Measurements from ENCODE around the gene PJA2. TPM values are rescaled to one million over a fixed set of nuclear protein-coding genes. Genes with fewer than 3 reads are reported as not detected.

PJA2 gene, protein sequence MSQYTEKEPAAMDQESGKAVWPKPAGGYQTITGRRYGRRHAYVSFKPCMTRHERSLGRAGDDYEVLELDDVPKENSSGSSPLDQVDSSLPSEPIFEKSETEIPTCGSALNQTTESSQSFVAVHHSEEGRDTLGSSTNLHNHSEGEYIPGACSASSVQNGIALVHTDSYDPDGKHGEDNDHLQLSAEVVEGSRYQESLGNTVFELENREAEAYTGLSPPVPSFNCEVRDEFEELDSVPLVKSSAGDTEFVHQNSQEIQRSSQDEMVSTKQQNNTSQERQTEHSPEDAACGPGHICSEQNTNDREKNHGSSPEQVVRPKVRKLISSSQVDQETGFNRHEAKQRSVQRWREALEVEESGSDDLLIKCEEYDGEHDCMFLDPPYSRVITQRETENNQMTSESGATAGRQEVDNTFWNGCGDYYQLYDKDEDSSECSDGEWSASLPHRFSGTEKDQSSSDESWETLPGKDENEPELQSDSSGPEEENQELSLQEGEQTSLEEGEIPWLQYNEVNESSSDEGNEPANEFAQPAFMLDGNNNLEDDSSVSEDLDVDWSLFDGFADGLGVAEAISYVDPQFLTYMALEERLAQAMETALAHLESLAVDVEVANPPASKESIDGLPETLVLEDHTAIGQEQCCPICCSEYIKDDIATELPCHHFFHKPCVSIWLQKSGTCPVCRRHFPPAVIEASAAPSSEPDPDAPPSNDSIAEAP
- total RNA-seq = 170 and 175 TPM in 2 replicates

DNA sequence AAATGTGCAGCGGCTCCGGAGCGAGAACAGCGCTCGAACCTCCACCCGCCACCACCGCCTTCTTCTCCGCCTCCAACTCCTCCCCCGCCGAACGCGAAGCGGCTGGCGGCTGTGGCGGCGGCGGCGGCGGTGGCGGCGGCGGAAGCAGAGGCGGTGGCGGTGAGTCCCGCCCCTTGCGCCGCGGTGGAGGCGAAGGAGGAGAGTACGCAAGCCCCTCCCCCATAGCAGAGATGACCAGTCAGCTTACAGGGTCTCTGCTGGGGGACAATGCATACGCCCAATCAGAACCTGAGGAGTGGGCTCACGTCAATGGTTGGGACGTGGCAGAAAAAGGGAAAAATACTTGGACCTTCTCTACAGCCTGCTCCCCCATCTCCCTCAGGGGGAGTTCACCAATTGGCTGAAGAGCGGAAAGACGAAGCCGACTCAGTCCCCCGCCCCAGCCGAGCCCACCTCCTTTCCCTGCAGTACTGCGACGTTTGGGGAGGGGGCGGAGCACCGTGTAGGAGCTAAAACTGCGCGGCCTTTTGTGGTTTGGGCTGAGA lies at the start of gene PJA2:
Gene PJA2 (minus strand): TSS at position 131 of the 545 bp plus-strand sequence. CDS start 26,541 bp downstream, outside the sequence.

Measured in articular chondrocyte of knee joint (primary cell).